Choroid plexus epithelial cell (primary cell): Measurements from ENCODE around the gene SPCS2.

Source experiments
- DNase-seq: peaks from one replicate; pipeline ENCODE4 v3.0.0-alpha.2; 2010; ENCODE audit warnings: low read depth
- H3K4me3 ChIP-seq: 2 replicates; pipeline ENCODE4 v1.5.1; 2011; ENCODE audit warnings: low read depth, mild to moderate bottlenecking, control low read depth, low read length, moderate library complexity
- TF ChIP-seq, protein P1 (sequence below): conservative IDR thresholded peaks from 2 replicates; pipeline ENCODE4 v1.5.1; 2011; ENCODE audit warnings: low read depth, mild to moderate bottlenecking, control low read depth, inconsistent platforms, low read length, moderate library complexity

SPCS2 gene

DNA sequence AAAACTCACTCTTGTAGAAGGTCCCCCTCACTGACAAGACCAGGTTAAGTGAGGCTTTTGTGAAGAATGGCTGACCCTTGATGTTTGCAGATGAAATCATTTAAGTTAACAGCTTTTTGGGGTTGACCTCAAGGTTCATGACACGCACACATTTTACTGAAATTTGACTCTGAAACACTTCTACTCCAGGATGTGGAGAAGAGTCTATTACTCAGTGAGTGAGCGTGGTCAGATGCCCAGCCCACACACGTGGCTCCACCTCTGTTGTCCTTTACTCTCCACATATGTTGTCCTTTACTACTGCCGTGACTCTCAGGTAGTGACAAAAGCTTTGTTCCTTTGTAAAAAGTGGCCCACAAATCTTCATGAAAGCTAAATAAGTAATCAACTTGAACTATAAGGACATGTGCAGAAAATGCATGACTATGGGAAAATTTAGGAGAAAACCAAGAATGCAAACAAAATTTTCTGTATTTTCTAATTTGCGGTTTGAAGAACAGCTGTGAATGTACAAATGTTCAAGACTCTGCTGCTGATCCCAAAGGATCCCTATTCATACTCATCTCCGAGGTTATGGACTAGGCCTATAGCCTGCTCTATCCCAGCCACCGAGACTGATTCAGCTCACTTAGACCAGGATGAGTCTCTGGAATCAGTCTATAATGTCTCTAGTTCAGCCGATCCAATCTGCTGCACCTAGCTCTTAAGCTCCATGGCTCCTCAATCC is 22.6 kb upstream of the SPCS2 start:
- peak; percentile 43 for DNase-seq
- TF ChIP-seq, protein P1, sequence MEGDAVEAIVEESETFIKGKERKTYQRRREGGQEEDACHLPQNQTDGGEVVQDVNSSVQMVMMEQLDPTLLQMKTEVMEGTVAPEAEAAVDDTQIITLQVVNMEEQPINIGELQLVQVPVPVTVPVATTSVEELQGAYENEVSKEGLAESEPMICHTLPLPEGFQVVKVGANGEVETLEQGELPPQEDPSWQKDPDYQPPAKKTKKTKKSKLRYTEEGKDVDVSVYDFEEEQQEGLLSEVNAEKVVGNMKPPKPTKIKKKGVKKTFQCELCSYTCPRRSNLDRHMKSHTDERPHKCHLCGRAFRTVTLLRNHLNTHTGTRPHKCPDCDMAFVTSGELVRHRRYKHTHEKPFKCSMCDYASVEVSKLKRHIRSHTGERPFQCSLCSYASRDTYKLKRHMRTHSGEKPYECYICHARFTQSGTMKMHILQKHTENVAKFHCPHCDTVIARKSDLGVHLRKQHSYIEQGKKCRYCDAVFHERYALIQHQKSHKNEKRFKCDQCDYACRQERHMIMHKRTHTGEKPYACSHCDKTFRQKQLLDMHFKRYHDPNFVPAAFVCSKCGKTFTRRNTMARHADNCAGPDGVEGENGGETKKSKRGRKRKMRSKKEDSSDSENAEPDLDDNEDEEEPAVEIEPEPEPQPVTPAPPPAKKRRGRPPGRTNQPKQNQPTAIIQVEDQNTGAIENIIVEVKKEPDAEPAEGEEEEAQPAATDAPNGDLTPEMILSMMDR, result no peak

GRCh38 chr11:74927496-74927895 is 21.6 kb upstream of the SPCS2 start:
- TF ChIP-seq, protein P1, result no peak
- DNase-seq, result no peak
- no peak overlapping the region for H3K4me3 ChIP-seq

More for the DNA sequence above, 22.6 kb upstream of the SPCS2 start:
- H3K4me3 ChIP-seq, result no peak overlapping the region

DNA sequence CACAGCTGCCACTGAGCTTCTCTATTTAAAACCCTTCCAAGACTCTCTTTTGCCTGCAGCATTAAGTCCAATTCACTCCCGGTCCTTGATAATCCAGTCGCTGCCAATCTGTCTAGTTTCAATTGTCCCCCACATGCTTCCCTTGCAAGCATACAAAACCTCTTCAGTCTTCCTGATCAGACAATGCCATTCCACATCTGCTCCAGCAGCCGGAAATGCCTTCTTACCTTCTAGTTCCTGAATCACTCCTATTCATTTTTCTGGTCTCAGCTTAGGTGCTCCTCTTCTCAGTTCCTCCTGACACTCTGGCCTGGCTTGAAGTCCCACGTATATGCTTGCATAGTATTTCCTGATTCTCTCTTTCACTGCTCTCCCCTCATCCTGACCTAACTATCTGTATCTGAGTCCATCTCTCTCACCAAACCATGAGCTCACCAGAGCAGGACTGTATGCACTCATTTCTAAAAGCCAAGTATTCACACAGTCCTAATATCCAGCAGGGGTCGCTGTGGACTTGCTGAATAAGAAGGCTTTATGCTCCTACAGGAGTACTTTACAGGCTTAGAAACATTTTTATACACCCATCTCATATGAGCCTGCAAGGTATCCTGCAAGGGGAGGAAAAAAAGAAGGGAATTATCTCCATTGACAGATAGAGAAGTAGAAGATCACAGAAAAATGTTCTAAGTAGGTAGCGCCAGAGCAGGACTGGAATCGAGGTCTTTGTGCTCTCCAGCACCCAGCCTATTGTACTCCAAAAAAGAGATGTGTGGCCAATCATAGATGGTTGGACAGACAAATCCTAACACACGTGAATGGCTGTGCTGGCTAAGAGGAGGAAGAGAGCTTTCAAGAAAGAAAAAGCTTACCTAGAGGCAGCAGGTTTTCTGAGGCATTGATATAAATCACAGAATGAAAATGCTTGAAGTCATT is 19.4 kb upstream of the SPCS2 start:
- TF ChIP-seq, protein P1, result peak; percentile 87
- DNase-seq, result peak; percentile 97
- H3K4me3 ChIP-seq, result no peak overlapping the region

GRCh38 chr11:74932169-74932568 is 16.9 kb upstream of the SPCS2 start:
- H3K4me3 ChIP-seq, result no peak overlapping the region
- TF ChIP-seq, protein P1, result no peak
- DNase-seq, result peak; percentile 71

- no peak overlapping the region for H3K4me3 ChIP-seq
- DNase-seq, result peak; percentile 45
- TF ChIP-seq, protein P1, result no peak
Measured at GRCh38 chr11:74932797-74933196, 16.3 kb upstream of the SPCS2 start.

DNA sequence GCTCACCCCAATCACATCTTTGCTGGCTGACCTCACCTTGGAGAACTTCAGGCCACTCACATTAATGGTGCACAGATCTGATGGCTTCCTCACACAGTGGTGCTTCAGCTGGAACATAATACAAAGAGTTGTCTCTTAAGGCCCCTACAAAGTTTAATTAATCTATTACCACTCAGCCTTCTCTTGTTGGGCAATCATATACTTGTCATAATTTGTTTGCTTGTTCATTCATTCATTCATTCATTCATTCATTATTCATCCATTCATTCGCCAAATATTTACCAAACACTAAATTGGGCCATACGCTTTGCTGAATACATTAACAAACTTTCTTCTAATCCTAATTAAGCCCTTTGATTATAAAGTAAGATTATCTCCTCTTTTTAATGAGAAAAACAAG is 15.3 kb upstream of the SPCS2 start:
- DNase-seq, result no peak
- no peak overlapping the region for H3K4me3 ChIP-seq
- TF ChIP-seq, protein P1, result no peak
